ENCODE data around the gene ARL1.
"Not testable (repeated sequence)": the region's sequence is repeated elsewhere in the genome, so short reads cannot be mapped to it uniquely, and the experiment has no call there.

The ARL1 gene

GRCh38 chr12:101407436-101408345, at the start of gene ARL1:
TSS of gene ARL1 (minus strand) at chr12:101407772. CDS start at chr12:101407645, 127 bp downstream.
- peak; percentile 66 for DNase-seq (ENCODE audit: low read depth)

DNA sequence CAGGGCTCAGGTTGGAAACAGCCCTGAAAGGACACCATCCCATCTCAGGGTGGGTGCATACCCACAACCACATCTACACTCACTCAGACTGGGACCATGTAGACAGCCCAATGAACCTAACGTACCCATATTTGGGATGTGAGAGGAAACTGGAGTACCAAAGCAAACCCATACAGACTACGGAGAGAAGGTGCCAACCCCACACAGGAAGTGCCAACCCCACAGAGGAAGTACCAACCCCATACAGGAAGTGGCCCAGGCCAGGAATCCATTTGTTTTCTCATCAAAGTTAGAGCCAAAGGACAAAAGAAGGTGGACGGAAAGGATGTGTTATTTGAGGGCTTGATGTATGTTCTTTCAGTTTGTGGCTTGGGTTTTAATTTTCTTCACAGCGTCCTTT, 48.1 kb upstream of the ARL1 start:
- DNase-seq (ENCODE audit: low read depth), result no peak

DNA sequence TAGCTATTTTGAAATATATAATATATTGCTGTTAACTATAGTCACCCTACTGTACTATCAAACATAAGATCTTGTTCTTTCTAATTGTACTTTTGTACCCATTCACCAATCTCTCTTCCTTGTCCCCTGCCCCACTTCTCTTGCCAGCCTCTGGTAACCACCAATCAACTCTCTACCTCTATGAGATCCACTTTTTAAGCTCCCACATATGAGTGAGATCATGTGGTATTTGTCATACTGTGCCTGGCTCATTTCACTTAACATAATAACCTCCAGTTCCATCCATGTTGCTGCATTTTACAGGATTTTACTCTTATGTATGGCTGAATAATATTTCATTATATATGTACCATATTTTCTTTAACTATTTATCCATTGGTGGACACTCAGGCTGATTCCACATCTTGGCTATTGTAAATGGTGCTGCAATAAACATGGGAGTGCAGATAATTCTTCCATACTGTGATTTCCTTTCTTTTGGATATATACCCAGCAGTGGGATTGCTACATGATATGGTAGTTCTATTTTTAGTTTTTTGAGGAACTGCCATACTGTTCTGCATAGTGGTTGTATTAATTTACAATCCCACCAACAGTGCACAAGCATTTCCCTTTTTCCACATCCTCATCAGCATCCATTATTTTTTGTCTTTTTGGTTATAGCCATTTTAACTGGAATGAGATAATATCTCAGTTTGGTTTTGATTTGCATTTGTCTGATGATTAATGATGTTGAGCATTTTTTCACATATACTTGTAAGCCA, 34.1 kb upstream of the ARL1 start:
- no peak for DNase-seq (ENCODE audit: low read depth)

GRCh38 chr12:101439236-101439635, 31.7 kb upstream of the ARL1 start:
- no peak for DNase-seq (ENCODE audit: low read depth)

GRCh38 chr12:101436136-101436535, 28.6 kb upstream of the ARL1 start:
- DNase-seq (ENCODE audit: low read depth), result no peak

DNA sequence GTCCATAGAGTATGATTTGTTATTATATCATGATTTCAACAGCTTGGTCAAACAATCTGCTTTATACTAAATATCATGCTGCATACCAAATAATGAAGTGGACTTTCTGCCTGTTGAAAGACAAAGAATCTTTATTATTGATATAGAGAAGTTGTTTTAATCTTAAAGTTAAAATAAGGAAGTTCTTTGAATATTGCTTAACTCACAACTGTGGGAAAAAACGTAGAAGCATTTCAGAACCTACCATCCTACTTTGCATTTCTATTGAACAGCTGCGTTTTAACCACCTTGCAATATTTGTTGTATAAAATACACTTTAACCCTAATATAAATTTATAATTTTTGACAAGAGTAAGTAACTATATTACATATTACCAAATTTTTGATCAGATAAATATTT, 22.9 kb upstream of the ARL1 start:
- no peak for DNase-seq (ENCODE audit: low read depth)

- DNase-seq (ENCODE audit: low read depth), result no peak
These were observed 17.0 kb upstream of the ARL1 start for GRCh38 chr12:101424620-101425019.

DNA sequence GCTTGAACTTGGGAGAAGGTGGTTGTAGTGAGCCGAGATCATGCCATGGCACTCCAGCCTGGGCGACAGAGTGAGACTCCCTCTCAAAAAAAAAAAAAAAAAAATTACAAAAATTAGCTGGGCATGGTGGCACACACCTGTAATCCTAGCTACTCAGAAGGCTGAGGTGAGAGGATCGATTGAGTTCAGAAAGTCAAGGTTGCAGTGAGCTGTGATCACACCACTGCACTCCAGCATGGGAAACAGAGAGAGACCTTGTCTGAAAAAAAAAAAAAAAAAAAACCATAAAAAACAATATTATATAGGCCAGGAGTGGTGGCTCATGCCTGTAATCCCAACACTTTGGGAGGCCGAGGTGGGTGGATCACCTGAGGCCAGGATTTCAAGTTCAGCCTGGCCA, 14.5 kb upstream of the ARL1 start:
- not testable (repeated sequence) for DNase-seq (ENCODE audit: low read depth)

- no peak for DNase-seq (ENCODE audit: low read depth)
These were observed 7.7 kb upstream of the ARL1 start for GRCh38 chr12:101415228-101415627.

DNA sequence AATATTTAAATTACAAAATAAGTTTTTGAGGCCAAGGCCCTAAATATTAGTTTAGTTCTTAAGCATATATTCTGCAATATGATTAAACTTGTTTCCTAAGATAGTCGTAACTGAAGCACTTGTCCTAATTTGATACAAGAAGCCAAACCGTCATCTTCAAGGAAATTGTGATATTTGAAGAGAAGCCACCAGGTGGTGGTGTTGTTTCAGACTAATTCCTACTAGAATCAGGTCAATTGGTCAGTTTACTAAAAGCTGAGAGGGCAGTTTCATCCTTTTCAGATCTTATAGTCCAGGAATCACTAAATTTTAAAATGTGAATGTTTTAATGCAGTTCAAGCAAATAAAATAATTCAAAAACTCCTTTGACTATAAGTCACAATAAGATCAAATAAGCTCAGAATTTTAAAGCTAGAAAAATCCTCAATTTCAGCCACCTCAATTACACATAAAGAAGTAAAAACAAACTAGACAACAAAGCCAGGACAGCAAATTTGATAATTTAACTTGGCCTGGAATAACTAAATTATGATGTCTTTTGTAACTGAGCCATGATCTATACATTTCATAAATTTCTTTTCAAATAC, 7.1 kb upstream of the ARL1 start:
- peak; percentile 24 for DNase-seq (ENCODE audit: low read depth)

DNA sequence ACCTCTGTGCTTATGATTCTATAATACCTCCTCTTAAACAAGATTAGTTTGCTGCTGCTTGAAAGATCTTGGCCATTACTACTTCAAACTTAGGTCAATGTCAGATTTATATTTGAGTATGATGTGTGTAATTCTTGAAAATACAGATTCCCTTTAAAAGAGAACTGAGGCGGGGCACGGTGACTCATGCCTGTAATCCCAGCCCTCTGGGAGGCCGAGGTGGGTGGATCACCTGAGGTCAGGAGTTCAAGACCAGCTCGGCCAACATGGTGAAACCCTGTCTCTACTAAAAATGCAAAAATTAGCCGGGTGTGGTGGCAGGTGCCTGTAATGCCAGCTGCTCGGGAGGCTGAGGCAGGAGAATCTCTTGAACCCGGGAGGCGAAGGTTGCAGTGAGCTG, 2.6 kb upstream of the ARL1 start:
- not testable (repeated sequence) for DNase-seq (ENCODE audit: low read depth)

- DNase-seq (ENCODE audit: low read depth), result peak; percentile 9
These were observed 530 bp downstream of the ARL1 start for GRCh38 chr12:101407049-101407435.

GRCh38 chr12:101391181-101391580, 16.4 kb downstream of the ARL1 start:
- not testable (repeated sequence) for DNase-seq (ENCODE audit: low read depth)

GRCh38 chr12:101379149-101379548, 28.4 kb downstream of the ARL1 start:
- DNase-seq (ENCODE audit: low read depth), result no peak

DNA sequence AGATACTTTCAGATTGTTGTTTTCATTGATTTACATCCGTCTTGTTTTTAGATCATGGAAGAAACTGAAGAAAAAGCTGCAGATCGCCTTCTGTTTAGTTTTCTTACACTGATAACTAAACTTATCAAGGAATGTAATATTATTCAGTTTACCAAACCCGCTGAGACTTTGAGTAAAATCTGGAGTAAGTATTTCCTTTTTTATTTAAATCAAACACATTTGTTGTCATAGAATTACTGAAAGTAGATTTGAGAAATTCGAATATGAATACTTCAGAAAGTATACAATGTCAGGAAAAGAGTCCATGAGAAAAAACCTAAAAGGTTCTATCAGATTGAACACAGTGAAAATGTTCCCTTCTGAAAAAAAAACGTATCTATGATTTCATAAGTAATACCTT, 32.0 kb downstream of the ARL1 start:
- no peak for DNase-seq (ENCODE audit: low read depth)

GRCh38 chr12:101372431-101372830, 35.1 kb downstream of the ARL1 start:
- no peak for DNase-seq (ENCODE audit: low read depth)

DNA sequence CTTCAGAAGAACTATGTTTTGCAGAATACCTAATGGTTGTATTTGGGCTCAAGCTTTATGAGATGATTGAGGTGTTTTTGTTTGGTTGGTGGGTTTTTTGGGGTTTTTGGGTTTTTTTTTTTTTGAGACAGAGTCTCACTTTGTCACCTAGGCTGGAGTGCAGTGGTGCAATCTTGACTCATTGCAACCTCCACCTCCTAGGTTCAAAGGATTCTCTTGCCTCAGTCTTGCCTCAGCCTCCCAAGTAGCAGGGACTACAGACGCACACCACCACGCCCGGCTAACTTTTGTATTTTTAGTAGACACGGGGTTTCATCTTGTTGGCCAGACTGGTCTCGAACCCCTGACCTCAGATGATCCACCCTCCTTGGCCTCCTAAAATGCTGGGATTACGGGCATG, 39.6 kb downstream of the ARL1 start:
- DNase-seq (ENCODE audit: low read depth), result no peak

- DNase-seq (ENCODE audit: low read depth), result no peak
These were observed 46.1 kb downstream of the ARL1 start for GRCh38 chr12:101361455-101361854.

DNA sequence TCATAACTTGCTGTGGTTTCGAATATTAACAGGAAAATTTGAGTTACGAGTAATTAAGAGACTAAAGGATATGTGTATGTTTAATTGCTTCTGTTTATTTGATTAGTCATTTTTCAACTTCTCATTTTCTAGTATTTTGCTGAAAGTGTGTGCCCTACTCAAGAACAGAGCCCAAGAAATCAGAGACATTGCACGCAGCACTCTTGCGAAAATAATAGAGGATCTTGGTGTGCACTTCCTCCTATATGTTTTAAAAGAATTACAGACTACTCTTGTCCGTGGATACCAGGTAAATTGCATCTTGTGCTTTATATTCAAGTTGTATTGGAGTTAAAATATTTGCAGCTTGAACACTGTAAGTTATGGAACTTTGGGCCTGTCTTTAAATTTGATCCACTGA, 50.8 kb downstream of the ARL1 start:
- DNase-seq (ENCODE audit: low read depth), result no peak

- no peak for DNase-seq (ENCODE audit: low read depth)
These were observed 55.9 kb downstream of the ARL1 start for GRCh38 chr12:101351682-101352081.

- DNase-seq (ENCODE audit: low read depth), result no peak
These were observed 63.7 kb downstream of the ARL1 start for GRCh38 chr12:101343893-101344292.

Measured in GM04503 (cell line).